Measurements from ENCODE around the gene ENPEP. TPM values are rescaled to one million over a fixed set of nuclear protein-coding genes. Genes with fewer than 3 reads are reported as not detected.

The ENPEP gene
- total RNA-seq, 4 donors from 2014 or later, result 3.7 to 6.3 (median 4.2) TPM

DNA sequence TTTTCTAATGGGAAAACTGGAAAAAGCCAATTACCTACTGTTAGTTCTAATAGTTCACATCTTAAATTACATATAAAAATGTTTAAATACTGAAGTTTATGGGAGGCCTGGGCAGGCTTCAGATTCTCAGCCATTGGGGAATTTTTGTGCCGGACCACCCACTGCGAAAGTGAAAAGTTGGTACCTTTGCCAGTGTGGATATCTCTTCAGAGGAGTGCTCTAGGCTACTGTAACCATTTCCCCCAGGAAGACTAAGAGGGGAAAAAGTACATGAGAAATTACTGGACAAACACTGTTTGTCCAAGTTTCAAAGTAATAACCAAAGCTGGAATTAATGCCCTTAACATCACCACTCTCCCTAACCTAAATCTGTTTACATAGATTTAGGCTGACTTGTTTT is 126.1 kb downstream of the ENPEP start:
- no peaks in the 10 kb centered on the region for H3K36me3 ChIP-seq
- no peaks in the 10 kb centered on the region for H3K27me3 ChIP-seq
- DNase-seq (ENCODE audit: low spot score in 2 of 2), result no peak
- TF ChIP-seq CTCF (IDR thresholded peaks at IDR 0.05) (no peak), EP300 (IDR thresholded peaks at IDR 0.05) (no peak)
- H3K4me3 ChIP-seq, result no peak overlapping the region
- H3K9me3 ChIP-seq, result peaks cover 0 to 2% (median 0%) of the 10 kb centered on the region in 4 donors
- H3K27ac ChIP-seq, result no peak overlapping the region
- no peaks in the 10 kb centered on the region for H3K4me1 ChIP-seq
- WGBS, 2 donors, result 84 to 90% methylated on average over 2 of the region's 2 CpGs

- DNase-seq (ENCODE audit: low spot score in 2 of 2), result no peak
- no peak overlapping the region for H3K4me3 ChIP-seq
- H3K4me1 ChIP-seq, result no peaks in the 10 kb centered on the region
- TF ChIP-seq EP300 (IDR thresholded peaks at IDR 0.05) (no peak), CTCF (IDR thresholded peaks at IDR 0.05) (no peak), POLR2A (IDR thresholded peaks at IDR 0.05) (no peak)
- H3K9me3 ChIP-seq, result no peaks in the 10 kb centered on the region
- H3K36me3 ChIP-seq, result no peaks in the 10 kb centered on the region
- H3K27me3 ChIP-seq, result peaks cover 0 to 16% of the 10 kb centered on the region in 2 donors
- 83 to 85% methylated on average over 1 of the region's 1 CpG for WGBS, 2 donors
- H3K27ac ChIP-seq, result no peak overlapping the region
Measured at GRCh38 chr4:110605077-110605476, 129.1 kb downstream of the ENPEP start.

- H3K36me3 ChIP-seq, result no peaks in the 10 kb centered on the region
- peaks cover 0 to 23% (median 8%) of the 10 kb centered on the region in 4 donors for H3K4me1 ChIP-seq
- TF ChIP-seq EP300 (IDR thresholded peaks at IDR 0.05) (no peak), POLR2A (IDR thresholded peaks at IDR 0.05) (no peak), CTCF (IDR thresholded peaks at IDR 0.05) (no peak)
- no peak overlapping the region for H3K4me3 ChIP-seq
- H3K9me3 ChIP-seq, result no peaks in the 10 kb centered on the region
- H3K27me3 ChIP-seq, result peaks cover 4 to 57% of the 10 kb centered on the region in 2 donors
- WGBS, 2 donors, result 18 to 19% methylated on average over 6 of the region's 6 CpGs
- no peak overlapping the region for H3K27ac ChIP-seq
- no peak for DNase-seq (ENCODE audit: low spot score in 2 of 2)
Measured at GRCh38 chr4:110609044-110609750, 133.2 kb downstream of the ENPEP start.

DNA sequence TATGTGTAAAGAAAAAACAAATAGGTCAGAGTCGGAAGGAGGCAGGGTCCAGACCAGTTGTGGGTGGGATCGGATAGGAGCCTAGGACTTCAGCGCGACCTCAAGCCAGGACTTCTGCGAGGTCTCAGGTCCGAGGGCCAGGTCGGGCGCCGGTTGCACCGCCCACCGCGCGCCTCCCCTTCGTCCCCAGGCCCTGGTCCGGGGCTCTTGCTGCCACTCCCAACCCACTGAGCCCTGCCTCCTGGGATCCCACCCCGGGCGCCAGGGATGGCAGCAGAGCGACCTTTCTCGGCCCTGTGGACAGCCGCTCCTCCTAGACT is 134.6 kb downstream of the ENPEP start:
- Histone ChIP-seq H3K4me3 (no peak overlapping the region), H3K4me1 (peaks cover 0 to 24% (median 8%) of the 10 kb centered on the region in 4 donors), H3K27me3 (peaks cover 4 to 71% of the 10 kb centered on the region in 2 donors), H3K9me3 (peaks cover 0 to 7% (median 0%) of the 10 kb centered on the region in 4 donors), H3K27ac (no peak overlapping the region), H3K36me3 (no peaks in the 10 kb centered on the region)
- WGBS, 2 donors, result 6 to 13% methylated on average over 17 to 20 of the region's 20 CpGs
- no peak for TF ChIP-seq POLR2A (IDR thresholded peaks at IDR 0.05)
- no peak for TF ChIP-seq EP300 (IDR thresholded peaks at IDR 0.05)
- TF ChIP-seq CTCF (IDR thresholded peaks at IDR 0.05), result no peak
- DNase-seq (ENCODE audit: low spot score in 2 of 2), result no peak

GRCh38 chr4:110610940-110611831 is 135.2 kb downstream of the ENPEP start:
- peak overlapping the region in 1 of 4 donors; percentile 19 for H3K4me3 ChIP-seq
- H3K4me1 ChIP-seq, result peaks cover 0 to 30% (median 8%) of the 10 kb centered on the region in 4 donors
- peaks cover 4 to 77% of the 10 kb centered on the region in 2 donors for H3K27me3 ChIP-seq
- H3K36me3 ChIP-seq, result no peaks in the 10 kb centered on the region
- WGBS, 2 donors, result 3 to 9% methylated on average over 28 to 54 of the region's 54 CpGs
- peaks cover 0 to 7% (median 0%) of the 10 kb centered on the region in 4 donors for H3K9me3 ChIP-seq
- no peak for TF ChIP-seq POLR2A (IDR thresholded peaks at IDR 0.05)
- TF ChIP-seq CTCF (IDR thresholded peaks at IDR 0.05), result no peak
- TF ChIP-seq EP300 (IDR thresholded peaks at IDR 0.05), result no peak
- no peak overlapping the region for H3K27ac ChIP-seq
- no peak for DNase-seq (ENCODE audit: low spot score in 2 of 2)

Measured in tibial nerve (tissue), 4 donors.